NT2/D1 (cell line): ENCODE measurements around the gene MYOD1.

ENCODE experiments used
- DNase-seq: peaks from one replicate; pipeline ENCODE4 v3.0.0-alpha.2; 2011; ENCODE audit warnings: low read depth, low spot score
- H3K27me3 ChIP-seq: 2 replicates; pipeline ENCODE4 v1.6.0; 2011; ENCODE audit warnings: mild to moderate bottlenecking; ENCODE audit not compliant: insufficient read length, insufficient read depth
- H3K36me3 ChIP-seq: 2 replicates; pipeline ENCODE4 v1.6.1; 2011; ENCODE audit warnings: mild to moderate bottlenecking, low read length, mixed read lengths; ENCODE audit not compliant: insufficient read depth, insufficient read length
- H3K4me1 ChIP-seq: 2 replicates; pipeline ENCODE4 v1.5.1; 2011; ENCODE audit not compliant: insufficient read depth, insufficient read length
- H3K4me3 ChIP-seq: 2 replicates; pipeline ENCODE4 v1.5.1; 2011; ENCODE audit warnings: low read depth; ENCODE audit not compliant: insufficient read length
- H3K9ac ChIP-seq: 2 replicates; pipeline ENCODE4 v1.6.0; 2011; ENCODE audit warnings: low read depth; ENCODE audit not compliant: insufficient read length
- H3K9me3 ChIP-seq: 2 replicates; pipeline ENCODE4 v1.5.1; 2011; ENCODE audit warnings: mild to moderate bottlenecking, low read length; ENCODE audit not compliant: insufficient read depth
- SUZ12 ChIP-seq: IDR thresholded peaks from 2 replicates; pipeline ENCODE4 v1.6.1; 2011; ENCODE audit not compliant: insufficient read length, insufficient read depth; ENCODE audit errors: extremely low read depth
- YY1 ChIP-seq: IDR thresholded peaks from 2 replicates; pipeline ENCODE4 v1.6.1; 2011; ENCODE audit not compliant: insufficient read length, insufficient read depth
- ZNF274 ChIP-seq: IDR thresholded peaks from 2 replicates; pipeline ENCODE4 v1.6.1; 2011; ENCODE audit warnings: mild to moderate bottlenecking, low read depth, low read length

MYOD1 gene

DNA sequence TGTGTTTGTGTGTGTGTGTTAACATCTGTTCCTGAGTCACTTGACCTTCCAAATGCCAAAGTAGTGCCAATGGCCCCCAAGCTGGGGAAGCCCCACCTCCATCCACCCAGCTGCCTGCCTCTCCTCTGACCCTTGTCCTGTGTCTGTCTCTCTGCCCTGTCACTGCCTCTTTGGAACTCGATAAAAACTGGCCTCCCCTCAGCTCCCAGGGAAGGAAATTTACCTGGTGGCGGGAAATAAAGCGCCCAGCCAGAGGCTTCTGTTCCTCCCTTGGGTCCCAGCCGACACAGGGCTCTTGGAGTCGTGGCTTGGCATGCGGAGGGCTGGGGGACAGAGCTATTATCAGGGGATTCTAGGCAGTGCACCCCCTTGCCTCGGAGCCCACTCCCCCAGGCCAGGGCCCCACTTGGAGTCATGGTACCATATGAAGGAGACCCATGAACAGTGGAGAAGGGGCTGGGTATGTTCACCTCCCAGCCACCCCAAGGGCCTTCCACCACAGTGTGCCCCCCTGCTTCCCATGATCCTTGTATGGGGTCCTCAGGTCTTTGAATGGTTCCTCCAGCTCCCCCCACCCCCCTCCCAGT is 21.4 kb downstream of the MYOD1 start:
- peaks cover 28% of the 10 kb centered on the region for H3K27me3 ChIP-seq
- H3K36me3 ChIP-seq = no peaks in the 10 kb centered on the region
- H3K4me1 ChIP-seq = peaks cover 19% of the 10 kb centered on the region
- H3K4me3 ChIP-seq = no peak overlapping the region
- TF ChIP-seq YY1 (no peak), SUZ12 (no peak), ZNF274 (no peak)
- no peak for DNase-seq
- H3K9ac ChIP-seq = no peak overlapping the region
- H3K9me3 ChIP-seq = no peaks in the 10 kb centered on the region

DNA sequence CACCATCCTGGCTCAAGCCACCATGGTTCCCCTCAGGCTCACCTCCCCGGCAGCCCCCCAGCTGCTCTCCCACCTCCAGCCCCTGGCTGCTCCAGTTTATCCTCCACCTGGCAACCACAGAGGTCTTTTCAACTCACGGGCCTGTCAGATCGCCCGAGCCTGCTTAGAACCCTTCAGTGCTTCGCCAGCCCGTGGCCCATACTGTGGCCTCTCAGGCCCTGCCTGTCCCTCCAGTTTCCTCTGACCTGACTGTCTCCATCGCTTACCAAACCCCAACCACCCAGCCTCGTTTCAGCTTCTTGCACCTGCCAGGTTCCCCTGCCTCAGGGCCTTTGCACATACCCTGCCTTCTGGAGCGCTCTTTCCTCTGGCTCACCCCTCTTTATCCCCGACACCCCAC is 22.1 kb downstream of the MYOD1 start:
- Histone ChIP-seq H3K4me3 (no peak overlapping the region), H3K27me3 (peaks cover 21% of the 10 kb centered on the region), H3K36me3 (no peaks in the 10 kb centered on the region), H3K9ac (no peak overlapping the region), H3K9me3 (no peaks in the 10 kb centered on the region), H3K4me1 (peaks cover 19% of the 10 kb centered on the region)
- TF ChIP-seq SUZ12 = no peak
- no peak for TF ChIP-seq YY1
- no peak for TF ChIP-seq ZNF274
- no peak for DNase-seq

DNA sequence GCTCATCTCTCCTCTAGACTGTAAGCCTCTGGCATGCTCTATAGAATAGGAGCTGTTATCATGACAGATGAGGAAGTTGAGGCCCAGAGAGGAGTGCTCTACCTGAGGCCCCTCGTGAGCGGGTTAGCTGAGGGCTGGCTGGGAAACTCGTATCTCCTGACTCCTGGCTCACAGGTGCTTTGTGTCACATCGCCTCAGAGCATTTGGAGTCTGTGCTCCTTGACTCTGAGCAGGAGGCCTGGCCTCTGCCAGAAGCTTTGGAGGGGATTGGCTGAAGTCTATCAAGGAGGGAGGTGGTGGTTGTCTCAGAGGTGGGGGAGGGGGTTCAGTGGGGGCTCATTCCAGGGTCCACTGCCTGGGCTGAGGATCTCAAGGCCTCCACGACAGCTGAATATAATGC is 22.6 kb downstream of the MYOD1 start:
- Histone ChIP-seq H3K36me3 (no peaks in the 10 kb centered on the region), H3K4me1 (peaks cover 19% of the 10 kb centered on the region), H3K27me3 (peaks cover 16% of the 10 kb centered on the region), H3K9me3 (no peaks in the 10 kb centered on the region), H3K9ac (no peak overlapping the region), H3K4me3 (no peak overlapping the region)
- TF ChIP-seq YY1 (no peak), SUZ12 (no peak), ZNF274 (no peak)
- no peak for DNase-seq

DNA sequence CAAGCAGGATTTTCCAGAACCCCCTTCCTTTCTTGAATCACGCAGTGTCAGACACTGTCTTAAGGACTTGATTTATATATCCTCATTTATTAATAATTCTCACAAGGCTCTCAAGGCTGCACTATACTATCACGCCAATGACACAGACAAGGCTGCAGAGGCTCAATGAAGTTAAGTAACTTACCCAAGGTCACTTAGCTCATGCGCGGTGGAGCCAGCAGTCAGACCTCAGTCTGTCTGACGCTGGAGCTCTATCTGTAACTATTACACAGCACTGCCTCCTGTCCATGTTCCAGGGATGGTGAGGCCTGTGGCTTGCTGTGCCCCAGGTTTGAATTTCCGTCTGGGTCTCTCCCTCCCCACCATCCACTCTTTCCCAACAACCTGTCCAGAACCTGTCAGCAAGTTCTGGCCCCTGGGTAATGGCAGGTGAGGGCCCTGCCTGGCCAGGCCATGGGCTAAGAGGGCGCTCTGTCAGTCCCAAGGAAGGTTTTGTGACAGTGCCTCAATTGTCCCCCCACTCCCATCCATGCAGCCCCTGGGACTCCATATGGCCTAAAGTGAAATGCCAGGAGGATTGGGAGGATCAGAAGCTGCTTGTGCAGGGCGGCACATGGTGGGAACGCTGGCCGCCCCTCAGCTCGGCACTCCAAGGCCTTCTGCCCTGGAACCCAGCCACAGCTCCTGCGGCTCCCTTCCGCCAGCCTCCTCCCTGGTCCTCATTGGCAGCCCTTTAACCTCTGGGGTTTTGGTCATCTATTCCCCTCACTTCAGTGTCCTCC is 23.8 kb downstream of the MYOD1 start:
- peaks cover 15% of the 10 kb centered on the region for H3K4me1 ChIP-seq
- TF ChIP-seq SUZ12 (no peak), YY1 (no peak)
- DNase-seq = no peak
- H3K4me3 ChIP-seq = no peak overlapping the region
- peaks cover 13% of the 10 kb centered on the region for H3K27me3 ChIP-seq
- no peak overlapping the region for H3K9ac ChIP-seq
- H3K9me3 ChIP-seq = no peaks in the 10 kb centered on the region
- H3K36me3 ChIP-seq = no peaks in the 10 kb centered on the region

DNA sequence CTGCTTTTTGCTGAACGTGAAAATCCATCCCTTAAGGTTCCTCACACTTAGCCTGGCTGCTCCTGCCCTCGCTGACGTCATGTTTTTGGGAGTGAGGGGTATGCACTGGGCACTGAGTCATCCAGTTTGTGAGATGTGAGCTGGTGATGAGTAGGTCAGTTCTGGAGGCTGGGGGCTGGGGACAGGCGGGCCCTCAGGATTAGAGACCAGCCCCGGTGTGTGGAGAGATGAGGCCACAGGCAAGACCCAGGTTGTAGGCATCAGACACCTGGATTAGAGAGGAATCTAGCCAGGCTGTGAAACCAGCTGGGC is 24.4 kb downstream of the MYOD1 start:
- Histone ChIP-seq H3K4me1 (peaks cover 11% of the 10 kb centered on the region), H3K36me3 (no peaks in the 10 kb centered on the region), H3K9ac (no peak overlapping the region), H3K27me3 (peaks cover 10% of the 10 kb centered on the region), H3K4me3 (no peak overlapping the region), H3K9me3 (no peaks in the 10 kb centered on the region)
- no peak for DNase-seq
- TF ChIP-seq ZNF274 (no peak), YY1 (no peak), SUZ12 (no peak)

DNA sequence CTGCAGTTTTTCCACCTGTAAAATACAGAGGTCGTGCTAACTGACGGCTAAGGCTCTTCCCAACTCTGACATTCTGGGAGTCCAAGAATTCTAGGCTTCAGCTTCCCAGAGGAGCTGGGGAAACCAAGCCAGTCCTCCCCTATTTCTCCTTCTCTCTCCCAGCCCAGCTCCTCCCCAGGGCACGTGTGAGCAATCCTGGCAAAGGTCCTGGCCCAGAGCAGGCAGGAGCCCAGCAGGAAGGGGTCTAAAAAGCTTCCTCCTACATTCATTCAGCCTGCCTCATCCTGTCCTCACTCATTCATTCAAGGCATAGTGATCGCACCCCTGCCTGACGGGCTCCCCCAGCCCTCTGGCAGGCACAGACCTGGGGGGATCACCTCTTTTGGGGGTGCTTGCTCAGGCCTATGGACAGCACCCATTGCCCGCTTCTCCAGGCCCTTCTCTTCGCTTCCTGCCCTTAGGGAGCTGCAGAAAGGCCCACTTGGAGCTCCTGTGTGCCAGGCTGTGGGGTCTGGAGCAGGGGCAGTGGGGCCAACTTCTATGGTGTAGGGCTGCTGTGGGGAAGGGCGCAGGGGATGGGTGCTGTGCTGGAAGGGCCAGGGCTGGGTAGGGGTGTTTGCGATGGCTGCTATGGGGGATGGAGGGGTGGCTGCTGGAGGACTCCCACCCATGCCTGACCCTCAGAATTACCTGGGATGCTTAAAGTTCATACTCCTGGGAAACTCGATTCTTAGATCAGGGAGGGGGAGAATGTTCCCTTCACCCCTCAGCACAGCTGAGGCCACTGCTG is 25.0 kb downstream of the MYOD1 start:
- no peaks in the 10 kb centered on the region for H3K36me3 ChIP-seq
- TF ChIP-seq SUZ12 (no peak), ZNF274 (no peak), YY1 (no peak)
- DNase-seq = no peak

DNA sequence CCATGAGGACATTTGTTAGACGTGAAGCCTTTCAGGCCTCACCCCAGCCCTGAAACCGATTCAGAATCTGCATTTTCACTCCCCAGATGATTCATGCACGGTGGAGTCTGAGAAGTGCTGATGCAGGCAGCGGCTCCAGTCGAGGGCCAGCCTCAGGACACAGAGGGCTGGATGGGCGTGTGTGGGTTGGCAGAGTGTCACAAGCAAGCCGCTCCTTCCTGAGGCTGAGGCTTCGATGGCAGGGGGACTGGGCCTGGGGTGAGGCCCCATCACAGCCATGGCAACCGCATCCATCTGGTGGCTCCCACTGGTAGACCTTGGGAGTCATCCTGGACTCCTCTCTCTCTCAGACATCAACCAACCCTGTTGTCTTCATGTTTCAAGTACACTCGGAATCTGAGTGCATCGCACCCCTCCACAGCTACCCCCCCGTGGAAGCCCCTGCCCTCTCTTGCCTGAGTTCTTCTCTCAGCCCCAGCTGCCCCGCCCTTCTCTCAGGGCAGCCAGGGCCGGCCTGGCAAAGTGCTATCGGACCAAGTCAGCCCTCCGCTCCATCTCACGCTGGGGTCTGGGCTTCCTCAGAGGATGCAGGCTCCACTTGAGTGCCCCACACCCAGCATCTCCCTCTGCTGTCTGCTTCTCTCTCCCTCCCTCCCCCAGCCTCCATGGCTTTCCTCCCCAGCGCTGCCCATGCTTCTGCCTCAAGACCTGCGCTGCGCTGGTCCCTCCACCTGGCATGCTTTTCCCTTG is 25.8 kb downstream of the MYOD1 start:
- no peaks in the 10 kb centered on the region for H3K9me3 ChIP-seq
- peaks cover 4% of the 10 kb centered on the region for H3K4me1 ChIP-seq
- H3K27me3 ChIP-seq = no peaks in the 10 kb centered on the region
- no peak overlapping the region for H3K4me3 ChIP-seq
- no peak overlapping the region for H3K9ac ChIP-seq
- TF ChIP-seq SUZ12 = no peak
- TF ChIP-seq ZNF274 = no peak
- no peak for TF ChIP-seq YY1
- no peaks in the 10 kb centered on the region for H3K36me3 ChIP-seq
- DNase-seq = no peak

More for the DNA sequence above, 25.0 kb downstream of the MYOD1 start:
- Histone ChIP-seq H3K27me3 (peaks cover 4% of the 10 kb centered on the region), H3K9me3 (no peaks in the 10 kb centered on the region), H3K4me3 (no peak overlapping the region), H3K9ac (no peak overlapping the region), H3K4me1 (peaks cover 8% of the 10 kb centered on the region)
